HUDEP-2 (cell line): ENCODE data around the gene H2BK1.
A peak's percentile ranks its signal among the peaks of the same experiment; 100 is the strongest.

Experiments used
- DNase-seq, 76 experiments: peaks; one replicate each; lab custom pipeline; 2025; ENCODE audit not compliant: unreplicated experiment in 76 of 76; lab: John Stamatoyannopoulos, UW

The H2BK1 gene

DNA sequence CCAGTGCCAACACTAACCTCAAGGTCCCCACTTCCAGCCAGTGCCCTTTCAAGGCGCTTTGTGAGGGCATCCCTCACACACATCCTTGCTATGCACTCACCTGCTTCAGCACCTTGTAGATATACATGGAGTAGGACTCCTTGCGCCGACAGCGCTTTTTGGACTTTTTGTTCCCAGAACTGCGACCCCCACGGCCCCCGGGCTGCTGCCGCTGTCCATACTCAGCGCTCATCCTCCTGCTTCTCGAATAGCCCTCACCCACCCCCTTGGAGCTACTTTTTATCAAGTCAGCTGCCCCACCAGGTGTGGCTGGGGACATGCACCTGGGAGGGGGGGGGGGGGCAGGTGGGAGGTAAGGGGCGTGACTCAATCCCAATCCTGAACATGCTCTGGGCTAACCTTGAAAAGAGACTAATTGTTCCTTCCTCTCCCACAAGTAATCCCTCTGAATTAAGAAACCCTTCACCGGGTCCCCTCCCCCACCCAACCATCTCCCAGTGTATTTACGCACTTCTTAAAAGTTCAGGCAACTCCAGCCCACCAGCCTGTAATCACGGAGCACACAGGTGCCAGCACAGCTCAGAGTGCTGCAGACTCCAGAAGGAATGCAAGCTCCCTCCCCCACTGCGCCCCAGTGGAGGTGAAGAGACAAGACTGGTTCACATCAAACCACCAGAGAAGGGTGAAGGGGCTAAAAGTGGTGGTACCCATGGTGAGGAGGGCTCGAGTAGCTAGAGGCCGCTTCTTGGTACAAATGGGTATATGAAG is at the start of gene H2BK1:
Gene H2BK1, minus strand, starts transcription at position 402 of the 768 bp plus-strand sequence. Its CDS starts 170 bp downstream, at position 232.
- DNase-seq = no peak

DNA sequence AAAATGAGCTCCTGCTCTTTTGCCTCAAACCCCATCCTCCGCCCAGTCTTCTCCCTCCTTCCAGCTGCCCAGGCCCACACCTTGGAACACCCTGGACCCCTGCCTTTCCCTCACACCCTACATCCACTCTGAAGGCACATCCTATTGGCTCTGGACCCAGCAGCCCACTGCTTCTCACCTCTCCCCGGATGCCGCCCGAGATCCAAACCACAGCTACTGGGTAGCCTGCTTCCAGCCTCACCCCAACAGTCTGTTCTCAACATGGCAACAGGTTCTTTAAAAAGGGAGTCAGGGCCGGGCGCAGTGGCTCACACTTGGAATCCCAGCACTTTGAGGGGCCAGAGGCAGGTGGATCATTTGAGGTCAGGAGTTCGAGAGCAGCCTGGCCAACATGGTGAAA is 47.7 kb upstream of the H2BK1 start:
- DNase-seq = no peak

DNA sequence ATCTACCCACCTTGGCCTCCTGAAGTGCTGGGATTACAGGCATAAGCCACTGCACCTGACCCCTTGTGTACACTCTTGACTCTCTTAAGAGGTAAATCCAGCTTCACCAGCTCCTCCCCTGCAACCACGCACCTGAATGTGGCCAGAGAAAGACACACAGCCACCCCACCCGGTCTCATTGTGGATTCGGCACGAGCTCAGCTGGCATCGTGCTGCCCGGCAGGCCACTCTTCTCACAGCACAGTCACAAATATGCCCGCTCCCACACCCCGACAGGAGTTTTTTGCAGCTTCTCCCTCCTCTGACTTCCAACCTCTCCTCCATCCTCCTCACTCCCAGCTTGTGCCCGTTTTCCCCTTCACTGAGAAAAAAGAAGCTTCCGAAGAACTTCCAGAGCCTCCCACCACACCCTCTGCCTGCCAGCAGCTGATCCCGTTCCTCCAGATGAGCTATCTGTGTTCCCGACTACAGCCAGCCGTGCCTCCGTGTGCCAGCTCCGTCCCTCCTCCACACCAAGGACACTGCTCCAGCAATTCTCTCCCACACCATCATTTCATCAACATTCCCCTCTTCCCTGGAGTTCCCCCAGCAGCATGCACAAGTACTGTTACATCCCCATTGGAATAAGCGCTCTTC is 46.2 kb upstream of the H2BK1 start:
- no peak for DNase-seq

DNA sequence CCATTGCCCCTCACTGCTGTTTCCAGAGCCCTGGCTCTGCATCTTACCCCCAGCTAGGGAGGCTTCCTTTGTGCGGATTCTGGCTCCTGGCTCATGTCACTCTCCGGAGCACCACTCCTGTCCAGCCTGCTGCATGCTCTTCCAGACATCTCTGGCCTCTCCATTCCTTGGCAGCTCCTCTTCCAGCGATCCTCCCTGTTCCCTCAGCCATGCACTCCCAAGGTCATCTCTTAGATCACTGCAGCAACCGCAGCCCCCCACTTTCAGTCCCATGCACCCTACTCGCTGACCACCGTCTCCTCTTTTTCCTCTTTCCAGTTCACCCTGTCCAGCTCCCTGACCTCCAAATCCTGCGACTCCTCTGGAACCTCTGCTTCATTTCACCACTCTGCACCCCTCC is 45.1 kb upstream of the H2BK1 start:
- no peak for DNase-seq

DNA sequence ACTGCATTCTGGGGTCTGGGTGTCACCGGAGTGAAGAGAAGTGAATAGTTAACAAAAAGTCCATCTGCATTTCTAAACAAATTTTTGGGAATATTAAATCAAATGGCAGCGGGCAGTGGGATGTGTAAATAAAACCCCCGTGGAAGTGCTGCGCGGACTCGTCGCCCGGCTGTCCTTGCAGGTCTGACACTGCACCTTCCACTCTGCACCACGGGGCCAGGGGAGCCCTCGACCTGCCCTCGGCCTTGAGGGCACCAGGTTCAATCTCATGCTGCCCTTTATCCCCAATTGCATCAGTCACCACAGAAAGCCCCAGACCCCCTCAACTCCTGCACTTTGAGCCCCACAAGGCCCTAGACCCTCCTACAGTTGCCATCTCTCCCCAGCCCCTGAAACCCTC is 44.6 kb upstream of the H2BK1 start:
- no peak for DNase-seq

DNA sequence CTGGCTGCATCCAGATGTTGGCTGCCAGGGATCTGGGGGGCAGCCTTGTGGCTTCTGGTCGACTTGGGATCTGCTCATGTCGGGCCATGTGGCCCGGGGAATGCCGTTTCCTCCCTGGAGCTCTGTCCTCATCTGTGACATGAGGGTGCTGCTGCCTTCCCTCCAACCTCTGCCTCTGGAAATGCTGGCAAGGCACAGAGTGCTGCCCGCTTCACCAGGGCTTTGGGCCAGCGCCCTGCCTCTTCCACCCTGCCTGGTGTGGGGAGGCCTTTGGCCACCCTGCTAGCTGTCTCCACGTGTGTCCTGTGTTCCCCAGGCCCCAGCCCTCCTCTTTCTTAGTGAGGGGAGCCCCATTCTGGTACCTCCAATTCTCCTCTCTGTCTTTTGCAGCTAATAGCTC is 44.0 kb upstream of the H2BK1 start:
- no peak for DNase-seq

DNA sequence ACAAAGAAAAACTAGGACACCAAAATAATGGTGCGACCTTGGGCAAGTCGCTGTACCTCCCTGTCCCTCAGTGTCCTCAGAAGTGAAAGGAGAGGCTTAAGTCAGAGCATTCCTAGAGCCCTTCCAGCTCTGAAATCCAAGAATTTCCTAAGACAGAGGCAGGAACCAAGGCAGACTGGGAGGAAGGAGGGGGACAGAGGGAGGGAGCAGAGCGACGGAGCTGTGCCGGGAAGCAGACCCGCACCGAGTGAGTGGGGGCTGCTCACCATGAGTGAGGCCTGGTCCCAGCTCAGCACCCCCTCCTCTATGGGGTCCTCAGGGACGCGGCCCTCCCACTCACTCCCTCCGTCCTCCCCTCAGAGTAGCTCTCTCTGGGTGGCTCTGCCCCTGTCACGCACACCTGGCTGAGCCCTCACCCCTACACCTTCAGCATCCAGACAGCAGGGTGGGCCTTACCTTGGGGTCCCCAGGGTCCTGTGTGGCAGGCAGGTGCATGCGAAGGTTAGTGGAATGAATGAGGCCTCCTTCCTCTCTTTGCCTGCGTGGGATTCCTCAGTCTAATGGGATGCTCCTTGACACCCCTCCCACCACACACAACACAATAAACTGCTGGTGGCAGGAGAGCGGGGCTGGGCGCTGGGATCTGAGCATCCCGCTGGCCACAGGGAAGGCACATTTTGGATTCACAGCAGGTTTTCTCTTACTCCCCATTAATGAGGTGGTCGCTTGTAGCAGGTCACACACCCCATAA is 42.8 kb upstream of the H2BK1 start:
- no peak for DNase-seq

DNA sequence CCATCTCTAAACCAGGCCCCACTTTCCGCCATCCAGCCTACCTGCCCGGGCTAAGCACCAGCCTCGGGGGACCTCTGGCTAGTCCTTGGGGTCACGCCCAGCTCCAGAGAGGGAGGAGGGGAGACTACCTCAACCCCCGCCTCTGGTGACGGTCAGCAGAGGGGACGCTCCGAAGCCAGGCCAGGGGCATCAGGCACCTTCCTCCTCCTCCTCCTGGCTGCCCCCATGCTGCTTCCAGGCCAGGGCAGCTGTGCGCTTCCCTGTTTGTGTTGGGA is 42.2 kb upstream of the H2BK1 start:
- DNase-seq = no peak

DNA sequence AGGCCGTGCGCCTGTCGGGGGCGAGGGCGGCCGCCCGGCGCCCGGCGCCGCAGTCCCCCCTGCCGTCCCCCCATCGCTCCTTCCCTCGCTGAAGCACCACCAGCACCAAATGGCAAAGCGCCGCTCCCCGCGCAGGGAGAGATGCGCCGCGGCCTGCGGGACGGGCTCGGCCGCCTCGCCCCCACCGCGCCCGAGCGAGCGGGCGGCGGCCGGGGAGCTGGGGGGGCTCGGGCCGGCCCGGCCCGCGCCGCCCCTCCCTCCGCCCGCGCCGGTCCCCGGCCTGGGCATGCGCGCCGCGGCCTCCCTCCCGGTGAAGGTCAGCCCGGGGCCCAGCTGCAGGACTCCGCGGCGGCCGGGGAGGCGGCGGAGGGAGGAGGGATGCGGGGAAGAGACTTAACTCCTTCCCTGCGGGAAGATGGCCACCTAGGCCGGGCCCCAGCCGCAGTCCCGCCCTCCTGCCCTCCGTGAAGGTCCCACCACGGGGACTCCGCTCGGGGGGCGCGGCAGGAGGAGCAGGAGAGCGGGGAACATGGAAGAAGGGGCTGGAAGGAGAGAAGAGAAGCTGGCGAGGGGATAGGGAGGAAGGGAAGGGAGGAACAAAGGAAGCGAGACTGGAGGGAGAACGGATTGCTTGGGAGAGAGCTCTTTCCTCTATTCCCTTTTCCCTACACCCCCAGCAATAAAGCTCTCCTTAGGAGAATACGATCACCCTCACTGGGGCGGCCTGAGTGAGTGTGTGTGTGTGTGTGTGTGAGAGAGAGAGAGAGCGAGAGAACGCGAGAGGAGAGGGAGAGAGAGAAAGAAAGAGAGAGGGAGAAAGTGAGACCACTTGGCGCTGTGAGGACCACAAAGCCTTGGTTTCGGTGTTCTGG is 41.6 kb upstream of the H2BK1 start:
- DNase-seq = no peak

DNA sequence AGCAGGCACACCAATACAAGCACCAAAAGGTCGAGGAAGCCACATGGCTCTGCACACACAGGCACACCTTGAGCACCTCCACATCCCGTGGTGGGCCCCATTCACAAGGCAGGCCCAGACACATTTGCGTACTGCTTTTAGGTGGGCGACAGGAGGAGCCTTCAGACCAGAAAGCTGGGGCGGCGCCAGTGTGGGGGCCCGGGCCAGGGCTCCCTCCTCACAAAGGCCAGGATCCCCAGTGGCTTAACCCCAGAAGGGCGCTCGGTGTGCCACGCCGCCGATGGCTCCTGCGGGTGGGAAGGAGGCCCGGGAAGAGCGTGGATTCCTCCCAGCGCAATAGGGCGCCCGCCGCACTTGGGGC is 41.0 kb upstream of the H2BK1 start:
- DNase-seq = no peak

DNA sequence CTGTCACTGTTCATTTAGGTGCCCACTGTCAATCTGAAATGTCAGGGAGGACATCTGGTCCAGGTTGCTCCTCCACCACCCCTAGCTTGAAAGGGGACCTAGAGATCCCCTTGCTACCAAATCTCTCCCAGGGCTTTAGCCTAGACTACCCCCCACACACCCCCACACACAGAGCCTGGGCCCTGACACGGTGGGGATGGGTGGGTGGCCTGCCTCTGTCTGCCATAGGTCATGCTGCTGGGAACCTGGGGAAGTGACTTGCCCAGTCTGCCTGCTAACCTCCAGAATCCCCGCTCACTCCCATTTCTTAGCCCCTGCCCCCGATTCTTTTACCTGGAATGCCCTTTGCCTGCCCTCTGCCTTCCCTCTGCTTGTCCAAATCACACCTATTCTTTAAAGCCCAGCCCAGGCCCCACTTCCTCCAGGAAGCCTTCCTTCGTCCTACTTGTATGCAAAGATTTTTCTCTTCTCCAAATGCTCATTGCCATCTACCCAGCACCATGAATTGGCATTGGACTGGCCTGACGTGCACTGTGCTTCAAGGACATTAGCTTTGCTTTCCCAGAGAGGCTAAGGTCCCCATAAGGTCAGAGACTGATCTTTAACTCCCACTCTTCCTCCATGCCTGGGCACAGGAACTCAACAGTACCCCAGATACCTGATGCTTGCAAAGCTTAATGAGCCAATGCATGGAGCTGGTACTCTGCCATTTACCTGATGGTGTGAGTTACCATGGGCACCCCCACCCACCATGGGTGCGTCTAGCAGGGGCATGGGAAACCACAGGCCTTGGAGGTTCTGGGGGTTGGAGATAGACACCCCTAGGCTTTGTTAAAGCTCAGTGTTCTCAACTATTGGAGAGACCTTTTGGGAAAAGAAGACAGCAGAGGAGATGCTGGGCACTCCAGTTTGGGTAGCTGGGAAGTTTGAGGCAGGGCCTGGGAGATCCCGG is 40.2 kb upstream of the H2BK1 start:
- no peak for DNase-seq

DNA sequence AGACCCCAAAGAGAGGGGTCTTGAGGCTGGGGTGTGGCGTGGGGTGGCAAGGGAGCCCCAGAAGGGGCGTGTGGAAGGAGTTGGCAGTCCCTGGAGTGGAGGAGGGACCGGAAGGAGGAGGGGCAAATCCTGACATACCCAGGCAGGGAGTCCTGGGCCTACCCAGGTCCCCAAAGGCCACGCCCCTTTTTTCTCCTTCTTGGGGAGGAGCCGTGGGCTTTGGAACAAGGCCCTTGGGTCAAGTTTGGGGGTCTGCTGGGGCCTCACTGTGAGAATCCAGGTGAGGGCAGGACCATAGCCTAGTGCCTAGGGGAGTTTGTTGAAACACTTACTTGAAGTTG is 39.4 kb upstream of the H2BK1 start:
- peak in 12 of 76 experiments; percentile 1 to 30 (median 19) for DNase-seq

DNA sequence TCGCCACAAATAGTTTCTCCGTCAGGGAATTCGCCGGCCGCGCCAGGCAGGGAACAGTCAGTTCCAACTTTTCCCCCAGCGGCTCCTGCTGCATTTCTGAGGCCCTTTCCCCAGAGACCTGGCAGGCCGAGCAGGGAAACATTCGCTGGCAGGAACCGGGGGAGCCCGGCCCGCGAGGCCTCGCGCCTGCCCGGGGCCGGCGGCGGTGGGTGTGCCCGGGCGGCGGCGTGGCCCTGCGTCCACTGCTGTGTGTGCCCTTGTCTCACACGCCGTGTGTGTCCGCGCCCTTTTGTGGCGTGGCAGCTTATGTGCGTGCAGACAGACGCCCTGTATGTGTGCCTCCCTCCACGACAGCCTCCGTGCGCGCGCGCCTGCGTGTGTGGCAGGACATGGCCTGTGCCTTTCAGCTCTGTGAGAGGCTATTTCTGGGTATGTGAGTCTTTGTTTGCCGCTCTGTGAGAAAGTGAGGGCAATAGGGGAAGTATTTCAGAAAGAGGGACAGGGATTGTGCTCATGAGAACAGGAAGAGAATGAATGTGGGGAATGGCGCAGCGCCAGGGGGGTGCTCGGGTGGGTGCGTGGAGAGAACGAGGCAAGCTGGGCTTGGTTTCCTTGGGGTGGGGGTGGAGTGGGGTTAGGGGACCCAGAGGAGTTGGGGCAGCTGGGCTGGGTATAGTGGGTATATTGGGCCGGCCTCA is 38.9 kb upstream of the H2BK1 start:
- peak in 23 of 76 experiments; percentile 5 to 39 (median 16) for DNase-seq

DNA sequence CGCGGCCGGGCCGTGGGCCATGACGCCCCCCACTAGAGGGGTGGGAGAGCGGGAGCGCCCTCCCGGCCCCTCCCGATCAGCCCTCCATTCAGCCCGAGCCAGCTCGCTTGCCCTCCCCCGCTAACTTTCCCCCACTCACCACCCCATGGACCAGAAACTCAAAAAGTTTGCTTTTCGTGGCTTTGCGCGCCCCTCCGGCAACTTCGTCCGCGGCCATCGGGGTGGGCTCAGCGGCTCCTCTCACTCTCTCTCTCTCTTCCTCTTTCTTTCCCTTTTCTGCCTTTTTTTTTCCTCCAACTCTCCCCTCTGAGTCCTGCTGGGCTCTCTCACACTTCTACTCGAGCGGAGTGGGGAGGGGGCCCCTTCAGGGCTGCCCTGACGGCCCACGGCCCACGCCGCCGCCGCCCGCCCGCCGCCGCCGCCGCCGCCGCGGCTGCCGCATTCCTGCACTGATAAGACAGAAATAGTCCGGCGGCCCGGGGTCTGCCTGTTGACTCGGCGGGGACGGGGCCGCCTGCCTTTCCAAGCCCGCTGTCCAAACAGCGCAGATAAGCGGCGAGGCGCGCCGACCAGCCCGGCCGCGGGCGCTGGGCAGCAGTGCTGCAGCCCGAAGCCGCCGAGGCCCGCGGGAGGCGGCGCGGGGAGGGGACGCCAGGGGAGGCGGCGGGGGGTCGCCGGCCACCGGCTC is 38.2 kb upstream of the H2BK1 start, which contains the start of gene SMARCD3:
Gene SMARCD3, minus strand, starts transcription at position 349 of the 688 bp plus-strand sequence. Its CDS starts 132 bp downstream, at position 217.
- DNase-seq = peak in 4 of 76 experiments; percentile 5 to 22 (median 8)

DNA sequence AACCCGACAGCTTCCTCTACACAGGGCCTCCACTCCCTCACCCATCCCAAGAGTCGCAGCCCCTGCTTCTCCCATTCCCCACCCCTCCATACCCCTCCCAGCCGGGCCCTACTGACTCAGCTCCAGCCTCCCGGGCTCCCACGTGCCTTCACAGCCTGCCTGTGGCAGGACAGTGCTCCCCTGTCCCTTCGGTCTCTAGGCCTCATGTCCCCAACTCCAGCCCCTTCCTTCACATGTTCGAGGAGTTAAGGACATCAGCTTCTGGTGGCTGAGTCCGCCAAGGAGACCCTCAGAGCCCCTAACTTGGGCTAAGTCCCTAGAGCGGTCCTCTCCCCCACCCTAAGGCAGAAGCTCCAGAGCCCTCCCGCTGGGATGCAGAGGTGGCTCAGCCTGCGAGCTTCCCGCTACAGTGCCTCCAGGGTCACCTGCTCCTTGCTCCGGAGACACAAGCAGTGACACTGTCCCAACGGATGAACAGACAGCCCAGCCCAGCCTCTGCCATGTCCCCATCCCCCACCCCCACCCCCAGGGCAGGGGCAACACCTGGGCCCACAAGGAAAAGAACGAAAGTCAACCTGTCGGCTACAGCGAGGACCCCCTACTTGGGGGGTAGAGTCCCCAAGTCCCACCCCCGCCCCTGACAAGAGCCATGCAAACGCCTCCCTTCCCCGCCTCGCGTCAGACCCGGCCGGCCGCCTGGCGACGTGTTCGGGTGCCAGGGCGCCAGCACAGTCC is 37.5 kb upstream of the H2BK1 start:
- DNase-seq = no peak

DNA sequence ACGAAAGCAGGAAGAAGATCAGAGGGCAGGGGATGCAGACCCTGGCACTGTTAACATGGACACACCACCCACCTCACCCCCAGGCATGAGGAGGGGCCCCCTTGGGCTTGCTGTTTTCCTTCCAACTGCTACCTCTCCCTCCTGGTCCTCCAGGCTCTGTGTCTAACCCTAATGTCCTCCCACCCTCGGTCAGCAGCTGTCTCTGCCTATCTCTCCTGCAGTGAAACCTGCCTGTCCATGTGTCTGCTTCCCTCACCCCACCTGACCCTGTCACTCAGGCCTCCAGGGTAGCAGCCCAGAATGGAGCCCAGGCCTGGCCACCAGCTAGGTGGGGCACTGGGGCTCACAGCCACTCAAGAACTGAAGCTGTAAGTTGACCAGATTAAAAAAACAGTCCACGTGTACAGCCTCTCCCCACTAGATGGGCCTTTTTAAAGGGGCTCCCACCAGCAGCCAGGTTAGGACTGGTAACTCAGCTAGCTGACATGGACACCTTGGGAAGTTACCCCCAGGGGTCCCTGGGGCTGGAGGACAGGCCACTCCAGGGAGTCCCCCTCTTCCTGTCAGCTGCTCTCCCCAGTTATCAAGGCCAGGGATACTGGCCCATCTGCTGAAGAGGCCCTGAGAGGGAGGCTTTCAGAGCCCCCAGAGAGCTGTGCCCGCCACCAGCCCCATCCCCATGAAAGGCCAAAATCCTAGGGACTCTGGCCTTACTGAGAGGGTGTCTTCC is 36.7 kb upstream of the H2BK1 start:
- no peak for DNase-seq

DNA sequence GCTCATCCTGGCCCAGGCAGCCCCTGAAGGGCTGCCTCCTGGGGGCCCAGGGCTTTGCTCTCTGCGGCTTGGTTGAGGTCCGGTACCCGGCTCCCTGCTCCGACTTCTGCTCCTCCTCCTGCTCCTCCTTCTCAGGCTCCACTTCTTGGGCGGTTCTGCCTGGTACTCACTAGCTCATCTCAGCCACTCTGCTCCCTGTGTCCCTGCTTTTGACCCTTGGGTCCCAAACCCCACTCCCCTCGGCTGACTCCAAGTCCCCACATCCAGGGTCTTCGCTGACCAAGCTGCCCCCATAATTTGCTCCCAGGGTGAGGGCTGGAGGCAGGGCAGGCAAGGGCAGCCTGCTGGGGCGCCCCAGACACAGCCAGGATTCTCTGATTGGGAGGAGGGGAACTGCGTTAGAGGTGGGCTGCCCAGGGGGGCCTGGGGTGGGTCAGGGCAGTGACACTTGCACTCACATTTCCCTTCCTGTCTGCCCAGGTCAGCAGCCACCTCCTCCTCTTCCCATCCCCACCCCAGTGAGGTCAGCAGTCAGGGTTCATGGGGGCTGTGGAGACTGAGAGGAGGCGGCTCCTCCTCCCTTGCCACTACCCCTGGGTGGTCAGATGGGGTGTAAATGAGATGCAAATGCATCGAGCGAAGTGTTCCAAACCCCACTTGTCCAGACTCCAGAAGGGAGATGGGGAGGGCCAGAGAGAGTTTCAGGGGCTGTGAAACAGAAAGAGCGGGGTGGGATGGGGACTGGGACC is 36.0 kb upstream of the H2BK1 start:
- DNase-seq = no peak
